HG03196 (cell line): ENCODE results near the gene GTF2F2.

Experiments
- ATAC-seq: cut with Tn5 transposase; IDR thresholded peaks from one replicate; pipeline ENCODE4 v1.9.1; 2021; ENCODE audit not compliant: unreplicated experiment

The GTF2F2 gene

GRCh38 chr13:45209229-45209628, 88.9 kb downstream of the GTF2F2 start:
- no peak for ATAC-seq

- ATAC-seq = no peak
Observed at GRCh38 chr13:45215392-45216077, 95.2 kb downstream of the GTF2F2 start.

- no peak for ATAC-seq
Observed at GRCh38 chr13:45216193-45216592, 95.9 kb downstream of the GTF2F2 start.

DNA sequence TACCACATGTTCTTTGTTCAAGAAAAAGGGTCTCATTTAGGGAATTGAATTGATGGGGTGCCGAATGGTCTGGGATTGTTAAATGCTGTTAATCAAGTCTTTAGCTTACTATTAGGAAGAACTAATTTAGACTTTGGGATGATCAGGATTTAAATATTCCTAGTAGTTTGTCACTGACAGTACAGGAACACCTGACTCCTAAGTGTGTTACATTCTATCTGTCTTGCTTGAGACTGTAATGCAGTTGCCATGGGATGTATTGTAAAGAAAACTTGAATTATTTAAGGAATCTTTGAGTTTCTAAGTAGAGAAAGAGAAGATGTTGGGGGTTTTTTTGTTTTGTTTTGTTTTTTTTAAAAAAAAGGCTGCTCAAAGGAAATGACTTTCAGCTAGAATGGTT, 98.4 kb downstream of the GTF2F2 start:
- ATAC-seq = no peak

GRCh38 chr13:45219123-45219891, 99.0 kb downstream of the GTF2F2 start:
- no peak for ATAC-seq

DNA sequence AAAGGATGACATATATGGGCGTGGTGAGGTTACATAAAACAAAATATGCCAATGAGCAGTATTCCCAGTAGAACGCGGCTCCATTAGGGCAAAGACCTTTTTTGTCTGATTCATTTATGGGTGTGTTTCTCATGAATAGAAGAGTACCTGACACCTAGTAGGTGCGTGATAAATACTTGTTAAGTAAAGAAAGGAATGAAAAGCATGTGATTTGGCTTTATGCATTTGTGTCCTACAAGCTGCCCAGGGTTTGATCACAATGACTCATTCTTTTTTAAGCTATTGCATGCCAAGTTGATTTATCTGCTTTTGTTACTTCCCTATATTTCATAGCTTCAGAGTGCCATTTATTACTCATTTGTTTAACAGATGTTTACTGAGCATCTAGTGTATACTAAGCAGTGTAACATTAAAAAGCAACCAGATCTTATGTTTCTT, 99.6 kb downstream of the GTF2F2 start:
- ATAC-seq = no peak

- no peak for ATAC-seq
Observed at GRCh38 chr13:45220403-45220802, 100.1 kb downstream of the GTF2F2 start.

GRCh38 chr13:45222516-45222915, 102.2 kb downstream of the GTF2F2 start:
- ATAC-seq = no peak

DNA sequence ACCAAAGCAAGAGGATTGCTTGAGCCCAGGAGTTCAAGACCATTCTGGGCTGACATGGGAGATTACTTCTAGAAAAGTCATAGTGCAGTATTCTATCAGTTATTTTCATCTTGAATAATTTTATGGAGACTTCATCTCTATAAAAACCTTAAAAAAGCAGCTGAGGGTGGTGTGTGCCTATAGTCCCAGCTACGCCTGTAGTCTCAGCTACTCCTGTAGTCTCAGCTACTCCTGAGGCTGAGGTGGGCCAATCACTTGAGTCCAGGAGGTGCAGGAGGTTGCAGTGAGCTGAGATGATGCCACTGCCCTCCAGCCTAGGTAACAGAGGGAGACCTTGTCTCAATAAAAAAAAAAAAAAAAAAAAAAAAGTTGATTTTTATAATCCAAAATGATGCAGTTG, 102.6 kb downstream of the GTF2F2 start:
- no peak for ATAC-seq

- no peak for ATAC-seq
Observed at GRCh38 chr13:45224176-45224575, 103.9 kb downstream of the GTF2F2 start.

- no peak for ATAC-seq
Observed at GRCh38 chr13:45225370-45225769, 105.1 kb downstream of the GTF2F2 start.

GRCh38 chr13:45226024-45226423, 105.7 kb downstream of the GTF2F2 start:
- ATAC-seq = no peak

- ATAC-seq = no peak
Observed at GRCh38 chr13:45228002-45228401, 107.7 kb downstream of the GTF2F2 start.

GRCh38 chr13:45229172-45229571, 108.9 kb downstream of the GTF2F2 start:
- no peak for ATAC-seq

GRCh38 chr13:45231305-45231704, 111.0 kb downstream of the GTF2F2 start:
- ATAC-seq = no peak

- no peak for ATAC-seq
Observed at GRCh38 chr13:45231722-45232121, 111.4 kb downstream of the GTF2F2 start.

GRCh38 chr13:45232591-45232990, 112.3 kb downstream of the GTF2F2 start:
- no peak for ATAC-seq

DNA sequence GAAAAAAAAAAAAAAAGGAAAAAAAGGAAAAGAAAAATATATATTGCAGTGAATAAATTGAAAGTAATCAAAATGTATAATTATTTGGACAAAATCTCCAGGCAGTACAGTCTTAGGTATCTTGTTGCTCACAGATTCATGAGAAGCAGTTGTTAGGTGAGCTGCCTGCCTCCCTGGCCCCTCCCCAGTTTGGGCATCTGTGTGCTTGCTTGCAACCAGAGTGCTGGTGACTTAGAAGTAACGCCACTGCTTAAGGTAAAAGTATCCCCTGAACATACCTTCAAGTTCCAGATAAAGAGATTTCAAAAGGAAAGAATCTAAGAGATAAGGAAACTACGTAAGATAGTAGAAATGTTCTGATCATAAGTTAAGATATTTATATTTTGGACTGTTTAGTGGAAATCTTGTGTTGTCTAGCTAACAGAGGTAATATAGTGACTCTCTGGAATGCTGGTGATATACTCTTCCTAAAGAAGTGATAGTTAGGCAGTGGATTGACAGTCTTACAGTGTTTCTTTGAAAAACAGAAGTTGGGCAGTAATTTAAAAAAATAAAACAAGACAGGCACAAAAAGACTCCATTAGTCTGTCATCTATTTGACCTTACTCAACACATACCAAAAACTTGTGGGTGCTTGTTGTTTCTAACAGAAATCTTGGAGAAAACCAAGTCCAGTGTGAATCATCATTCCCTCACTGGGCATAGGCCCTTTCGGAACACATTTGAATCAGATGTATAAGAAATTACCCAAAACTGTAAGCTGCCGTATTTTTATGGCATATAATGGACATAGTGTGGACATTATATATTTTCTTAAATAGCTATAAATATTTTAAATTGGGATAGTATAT, 118.9 kb downstream of the GTF2F2 start:
- no peak for ATAC-seq

DNA sequence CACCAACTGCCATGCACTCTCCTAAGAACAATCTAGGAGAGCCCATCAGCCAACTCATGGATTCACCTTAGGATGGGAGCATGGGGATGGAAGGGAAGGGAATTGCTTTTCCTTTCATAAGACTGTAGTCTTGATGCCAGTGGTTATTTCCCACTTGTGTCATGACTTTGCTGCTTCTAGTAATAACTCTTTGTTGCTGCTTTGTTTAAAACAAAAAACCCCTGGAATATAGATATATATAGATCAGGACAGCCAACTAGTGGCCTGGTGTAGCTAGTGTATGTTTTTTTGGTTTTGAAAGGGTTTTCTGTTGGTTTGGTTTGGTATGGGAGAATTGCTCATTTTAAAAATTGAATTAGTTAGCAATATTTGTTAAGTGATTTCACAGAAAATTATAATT, 119.8 kb downstream of the GTF2F2 start:
- ATAC-seq = no peak

- no peak for ATAC-seq
Observed at GRCh38 chr13:45242070-45242469, 121.8 kb downstream of the GTF2F2 start.

- no peak for ATAC-seq
Observed at GRCh38 chr13:45242524-45242923, 122.2 kb downstream of the GTF2F2 start.

- ATAC-seq = no peak
Observed at GRCh38 chr13:45243077-45243476, 122.8 kb downstream of the GTF2F2 start.
